GM19438 (cell line): Measurements from ENCODE around the gene ATMIN.

Source experiments
- ATAC-seq: cut with Tn5 transposase; IDR thresholded peaks from one replicate; pipeline ENCODE4 v1.9.1; 2021; ENCODE audit warnings: low read depth; ENCODE audit not compliant: unreplicated experiment

Gene ATMIN

DNA sequence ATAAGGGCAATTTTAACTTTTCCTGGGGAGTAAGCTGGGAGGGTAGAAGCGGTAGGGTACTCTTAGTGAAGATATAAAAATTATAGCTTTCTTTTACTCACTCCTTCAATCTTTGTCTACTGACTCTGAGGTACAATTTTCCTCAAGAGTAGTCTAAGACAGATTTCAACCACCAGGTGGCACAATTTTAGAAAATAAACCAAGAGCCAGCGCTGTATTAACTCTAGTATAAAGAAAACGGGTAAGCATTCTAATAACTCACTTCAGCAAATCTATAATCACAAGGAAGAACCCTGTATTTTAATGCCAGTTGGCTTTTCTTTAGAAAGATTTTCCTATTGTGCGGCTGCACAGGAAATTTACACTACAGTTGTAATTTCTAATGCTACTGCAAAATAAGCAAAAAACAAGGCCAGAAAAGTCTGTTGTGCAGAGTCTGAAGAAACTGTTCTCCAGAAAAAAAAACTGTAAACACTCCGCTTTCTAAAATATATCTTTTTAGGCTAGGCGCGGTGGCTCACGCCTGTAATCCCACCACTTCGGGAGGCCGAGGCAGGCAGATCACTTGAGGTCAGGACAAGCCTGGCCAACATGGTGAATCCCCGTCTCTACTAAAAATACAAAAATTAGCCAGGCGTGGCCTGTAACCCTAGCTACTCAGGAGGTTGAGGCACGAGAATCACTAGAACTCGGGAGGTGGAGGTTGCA lies 30.8 kb upstream of the ATMIN start:
- ATAC-seq, result no peak

DNA sequence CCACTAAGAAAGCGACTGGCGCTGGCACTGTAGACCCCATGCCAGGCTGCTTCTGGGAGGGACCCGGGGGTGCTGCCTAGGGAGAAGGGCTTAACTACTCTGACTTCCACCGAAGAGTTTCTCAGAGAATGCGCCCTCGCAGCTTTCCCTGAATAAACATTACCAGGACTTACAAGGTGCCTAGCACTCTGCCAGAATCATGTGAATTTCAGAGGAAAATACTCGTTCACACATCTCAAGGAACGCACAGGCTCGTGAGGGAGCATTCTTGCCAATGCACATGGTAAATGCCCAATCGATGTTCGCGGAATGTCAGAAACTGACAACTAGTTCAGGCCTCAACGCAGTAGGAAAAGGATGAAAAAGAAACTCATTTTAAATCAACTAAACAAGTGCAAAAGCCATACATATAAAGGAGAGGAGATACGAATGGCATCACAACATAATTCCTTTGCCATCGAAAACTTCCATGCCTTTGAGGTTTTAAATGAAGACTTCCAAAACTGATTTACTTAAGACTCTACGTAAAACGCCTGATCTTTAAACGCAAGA lies 30.0 kb upstream of the ATMIN start:
- no peak for ATAC-seq

DNA sequence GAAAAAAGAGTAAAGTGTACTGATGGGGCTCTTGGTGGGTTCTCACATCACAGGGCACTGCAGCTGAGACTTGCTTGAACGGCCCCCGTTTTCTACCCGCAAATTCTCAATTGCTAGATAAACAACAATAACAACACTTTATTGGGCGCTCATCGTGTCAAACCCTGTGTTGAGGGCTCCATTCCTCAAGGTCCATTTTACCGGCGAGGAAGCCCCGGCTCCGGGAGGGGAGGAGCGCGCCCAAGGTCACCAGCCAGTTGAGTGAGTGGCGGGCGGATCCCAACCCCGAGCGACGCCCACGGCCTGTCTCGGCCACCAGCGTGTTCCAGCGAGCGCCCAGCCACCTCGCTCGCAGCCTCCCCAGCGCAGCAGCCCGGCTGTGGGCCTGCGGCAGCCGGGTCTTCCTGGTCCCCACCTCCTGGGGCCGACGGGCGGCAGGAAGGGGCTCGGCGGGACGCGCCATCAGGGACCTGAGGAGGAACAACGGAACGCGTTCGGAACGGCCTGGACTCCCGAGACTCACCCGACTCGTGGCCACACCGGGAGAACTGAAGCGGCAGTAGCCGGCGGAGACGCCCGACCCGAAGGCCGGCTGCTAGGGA lies 29.3 kb upstream of the ATMIN start:
- ATAC-seq, result peak; percentile 24

DNA sequence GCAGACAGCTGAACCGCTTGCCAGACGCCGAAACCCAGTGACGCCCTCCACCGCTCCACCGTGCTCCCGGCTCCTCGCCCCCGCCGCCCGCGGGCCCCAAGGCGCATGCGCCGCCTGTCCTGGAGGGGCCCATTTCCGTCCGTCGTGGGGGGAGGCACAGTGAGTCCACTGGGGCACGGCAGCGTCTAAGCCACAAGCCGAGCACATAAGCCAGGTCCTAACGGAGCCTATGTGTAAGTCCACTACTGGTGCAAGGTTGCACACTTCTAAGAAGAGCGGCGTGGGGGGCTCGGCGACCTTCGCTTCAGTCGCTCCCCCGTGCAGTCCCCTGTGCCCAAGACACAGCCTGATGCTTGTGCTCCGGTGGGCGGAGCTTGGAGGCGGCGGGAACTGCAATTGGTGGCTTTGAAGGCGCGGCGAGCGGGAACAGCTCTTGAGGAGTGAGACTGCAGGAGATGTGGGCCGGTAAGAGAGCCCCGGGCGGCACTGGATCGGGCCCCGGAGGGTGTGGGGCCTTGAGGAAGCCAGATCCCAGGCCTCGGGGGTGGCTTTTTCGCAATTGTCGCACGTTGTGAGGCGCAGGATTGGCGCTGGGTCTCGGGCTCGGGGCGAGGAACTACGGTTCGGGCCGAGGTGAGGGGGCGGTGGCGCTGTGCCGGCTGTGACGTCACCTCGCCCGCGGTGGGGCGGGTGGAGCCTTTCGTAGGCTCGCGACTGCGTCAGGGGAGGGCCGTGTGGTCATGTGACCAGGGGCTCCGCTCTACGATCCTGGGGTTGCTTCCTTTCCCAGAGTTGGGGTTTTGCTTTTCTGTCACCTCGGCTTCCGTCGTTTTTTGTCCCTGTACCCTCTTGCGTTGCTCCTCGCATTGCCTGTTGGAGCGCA lies 28.6 kb upstream of the ATMIN start, which contains the start of the genes CENPN and CMC2:
Gene CENPN (plus strand): TSS at position 402 of the 883 bp plus-strand sequence. CDS start 4,726 bp downstream, outside the sequence.
Gene CMC2 (minus strand): TSS at position 73 of the 883 bp plus-strand sequence. CDS start 9,491 bp downstream, outside the sequence.
- peak; percentile 84 for ATAC-seq

DNA sequence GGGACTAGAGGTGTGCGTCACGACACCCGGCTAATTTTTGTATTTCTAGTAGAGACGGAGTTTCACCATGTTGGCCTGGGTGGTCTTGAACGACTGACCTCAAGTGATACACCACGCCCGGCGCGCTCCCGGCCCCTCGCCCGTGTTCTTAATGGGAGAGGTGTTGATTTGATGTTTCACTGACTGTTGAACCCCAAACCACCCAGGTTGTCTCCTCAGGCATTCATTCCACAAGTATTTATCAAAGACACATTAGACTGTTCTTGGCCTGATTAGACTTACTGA lies 27.2 kb upstream of the ATMIN start:
- ATAC-seq, result no peak

DNA sequence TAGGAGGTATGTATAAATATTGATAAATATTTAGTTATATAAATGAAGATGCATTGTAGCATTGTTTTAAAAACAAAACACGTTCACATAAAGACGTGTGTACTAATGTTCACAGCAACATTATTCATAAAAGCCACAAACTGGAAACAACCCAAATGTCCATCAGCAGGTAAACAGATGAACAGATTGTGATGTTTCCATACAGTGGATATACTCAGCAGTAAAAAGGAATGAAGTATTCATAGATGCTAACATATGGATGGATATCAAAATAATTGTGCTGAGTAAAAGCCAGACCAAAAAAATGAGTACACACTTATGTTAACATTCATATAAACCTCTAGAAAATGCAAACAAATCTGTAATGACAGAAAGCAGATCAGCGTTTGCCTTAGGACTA lies 22.7 kb upstream of the ATMIN start:
- ATAC-seq, result no peak

DNA sequence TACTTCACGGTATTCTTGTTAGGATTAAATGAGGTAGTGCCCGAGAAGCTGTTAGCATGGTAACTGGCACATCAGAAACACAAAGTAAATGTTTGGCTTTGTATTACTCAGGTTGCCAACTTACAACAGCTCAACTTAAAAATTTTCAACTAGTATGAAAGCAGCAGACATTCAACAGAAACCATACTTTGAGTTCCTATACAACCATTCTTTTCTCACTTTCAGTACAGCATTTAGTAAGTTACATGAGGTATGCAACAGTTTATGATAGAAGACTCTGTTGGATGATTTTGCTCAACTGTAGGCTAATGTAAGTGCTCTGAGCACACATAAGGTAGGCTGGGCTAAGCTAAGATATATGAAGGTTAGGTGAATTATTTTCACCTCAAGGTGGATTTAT lies 21.0 kb upstream of the ATMIN start:
- no peak for ATAC-seq

DNA sequence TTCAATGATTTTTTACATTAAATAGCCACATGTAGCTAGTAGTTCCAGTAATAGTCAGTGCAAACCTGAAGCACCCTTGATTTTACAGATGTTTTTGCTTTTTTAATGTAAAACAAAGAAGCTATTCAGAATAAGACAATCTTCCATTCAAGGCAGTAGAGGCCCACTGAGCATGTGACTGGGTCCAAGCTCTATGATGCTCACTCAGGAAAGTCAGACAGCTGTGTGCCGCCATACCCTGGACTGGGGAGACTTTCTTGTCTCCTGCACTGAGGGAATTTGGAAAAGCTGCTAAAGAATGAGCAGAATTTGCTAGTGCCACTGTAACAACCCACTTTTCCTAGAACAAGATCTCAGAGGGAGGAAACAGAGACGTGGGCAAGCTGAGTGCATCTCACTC lies 17.1 kb upstream of the ATMIN start:
- no peak for ATAC-seq

DNA sequence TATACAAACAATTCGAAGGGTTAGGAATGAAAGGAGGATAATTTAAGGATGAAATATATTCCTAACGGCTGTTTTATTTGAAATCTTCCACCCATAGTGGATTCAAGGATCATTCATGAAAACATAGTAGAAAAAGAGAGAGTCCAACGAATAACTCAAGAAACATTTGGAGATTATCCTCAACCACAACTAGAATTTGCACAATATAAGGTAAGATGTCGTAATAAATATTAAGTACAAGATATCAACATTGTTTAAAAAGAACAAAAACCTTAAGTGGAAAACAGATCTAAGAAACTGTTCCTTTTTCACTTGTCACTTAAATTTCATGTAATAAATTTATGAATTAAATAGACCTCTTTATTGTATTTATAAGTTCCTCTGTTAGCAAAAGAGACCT lies 9.2 kb upstream of the ATMIN start:
- no peak for ATAC-seq

DNA sequence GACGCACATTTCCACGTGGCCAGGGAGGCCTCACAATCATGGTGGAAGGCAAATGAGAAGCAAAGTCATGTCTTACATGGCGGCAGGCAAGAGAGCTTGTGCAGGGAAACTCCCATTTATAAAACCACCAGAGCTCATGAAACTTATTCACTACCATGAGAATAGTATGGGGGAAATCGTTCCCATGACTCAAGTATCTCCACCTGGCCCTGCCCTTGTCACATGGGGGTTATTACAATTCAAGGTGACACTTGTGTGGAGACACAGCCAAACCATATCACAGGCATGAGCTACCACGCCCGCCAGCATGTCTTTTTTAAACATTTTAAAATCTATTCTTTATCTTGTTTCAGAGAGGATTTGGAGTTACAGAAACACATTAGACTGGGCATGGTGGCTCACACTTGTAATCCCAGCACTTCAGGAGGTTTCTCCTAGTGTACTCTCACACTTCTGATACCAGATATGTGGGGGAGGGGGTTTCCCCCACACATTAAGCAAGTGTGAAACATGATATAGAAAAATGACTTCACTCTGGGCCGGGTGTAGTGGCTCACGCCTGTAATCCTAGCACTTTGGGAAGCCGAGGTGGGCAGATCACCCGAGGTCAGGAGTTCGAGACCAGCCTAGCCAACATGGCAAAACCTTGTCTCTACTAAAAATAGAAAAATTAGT lies 5.6 kb upstream of the ATMIN start:
- no peak for ATAC-seq

DNA sequence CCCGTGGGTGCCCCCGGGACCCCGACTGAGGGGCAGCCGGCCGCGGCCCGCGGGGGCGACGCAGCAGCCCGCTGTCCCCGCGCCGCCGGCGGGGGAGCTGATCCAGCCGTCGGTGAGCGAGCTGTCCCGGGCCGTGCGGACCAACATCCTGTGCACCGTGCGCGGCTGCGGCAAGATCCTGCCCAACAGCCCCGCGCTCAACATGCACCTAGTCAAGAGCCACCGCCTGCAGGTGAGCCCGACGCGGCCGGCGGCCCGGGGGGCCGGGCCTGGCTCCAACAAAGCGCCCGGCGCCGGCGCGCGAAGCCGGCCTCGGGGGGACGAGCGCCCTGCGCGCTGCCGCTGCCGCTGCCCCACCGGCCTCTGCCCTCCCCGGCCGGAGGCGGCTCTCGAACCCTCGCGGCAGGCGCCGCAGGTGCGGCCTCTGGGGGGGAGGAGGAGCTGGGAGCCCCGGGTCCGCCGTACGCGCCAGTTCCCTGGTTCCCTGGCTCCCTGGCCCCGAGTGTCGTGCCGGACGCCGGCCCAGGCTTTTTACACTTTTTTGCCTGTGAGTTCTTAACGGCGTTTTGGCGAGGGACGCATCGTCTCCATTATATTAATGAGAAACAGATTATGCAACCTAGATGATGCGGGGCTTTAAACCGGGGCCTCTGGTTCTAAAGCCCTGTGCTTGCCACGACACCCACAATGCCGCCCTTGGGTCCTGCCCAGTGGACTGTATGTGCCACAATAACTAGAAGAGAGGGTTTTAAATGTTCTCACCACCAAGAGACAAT lies 521 bp downstream of the ATMIN start:
- peak; percentile 57 for ATAC-seq

DNA sequence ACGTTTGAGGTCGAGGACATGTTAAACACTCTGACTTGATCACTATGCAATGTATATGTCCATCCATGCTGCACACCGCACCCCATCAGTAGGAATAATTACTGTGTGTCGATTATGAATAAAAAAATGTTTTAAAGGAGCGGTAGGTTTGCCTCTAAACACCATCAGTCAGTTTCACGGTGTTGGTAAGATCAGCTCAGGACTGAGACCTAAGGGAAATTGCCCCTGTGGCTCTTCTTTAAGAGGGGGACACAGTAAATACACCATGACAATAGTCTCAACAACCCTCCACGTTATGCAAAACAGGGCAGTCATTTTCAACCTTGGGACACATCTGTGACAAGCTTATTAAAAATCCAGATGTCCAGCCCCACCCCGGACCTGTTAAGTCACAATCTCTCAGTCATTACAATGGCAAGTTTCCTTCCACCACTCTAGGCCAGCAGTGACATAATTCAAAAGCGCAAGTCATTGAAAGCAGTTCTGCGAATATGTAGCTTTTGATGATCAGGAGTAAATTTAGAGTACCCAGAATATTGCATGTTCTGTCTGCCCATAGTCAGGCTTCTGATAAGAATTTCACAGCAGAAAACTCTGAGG lies 1.2 kb downstream of the ATMIN start:
- no peak for ATAC-seq

DNA sequence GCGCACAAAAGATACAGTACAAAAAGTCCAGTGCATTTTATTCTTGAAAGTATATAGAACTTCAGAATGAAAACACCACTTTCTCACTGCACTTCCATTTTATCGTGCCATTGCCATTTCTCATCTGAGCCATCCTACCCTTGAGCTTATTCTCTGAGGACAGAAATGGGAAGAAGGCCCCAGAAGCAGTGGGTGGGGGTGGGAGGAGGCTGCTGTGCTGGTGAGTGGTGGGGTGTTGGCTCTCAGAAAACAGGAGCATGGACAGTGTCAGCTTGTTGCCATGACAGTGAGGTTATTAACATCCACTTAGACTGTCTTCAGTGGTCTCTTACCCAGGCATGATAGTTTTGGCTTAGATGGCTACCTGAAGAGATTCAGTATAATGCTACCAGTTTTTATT lies 4.5 kb downstream of the ATMIN start:
- no peak for ATAC-seq

DNA sequence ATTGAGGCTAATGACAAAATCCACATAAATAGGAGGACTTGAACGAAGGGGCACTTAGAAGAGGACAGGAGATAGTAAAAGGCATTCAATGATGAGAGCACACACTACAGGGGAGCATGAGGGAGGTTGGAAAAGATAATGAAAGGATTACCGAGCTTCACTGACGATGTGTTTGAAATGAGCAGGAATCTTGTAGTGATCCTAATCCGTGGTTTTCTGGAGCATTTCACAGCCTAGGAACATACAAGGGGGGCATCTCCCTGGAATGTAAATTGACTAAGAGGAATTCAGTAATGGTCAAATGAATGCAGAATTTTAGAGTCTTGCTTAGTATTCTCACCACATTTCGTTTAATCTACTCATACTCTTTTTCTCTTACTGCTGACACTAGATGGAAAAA lies 5.2 kb downstream of the ATMIN start:
- no peak for ATAC-seq

DNA sequence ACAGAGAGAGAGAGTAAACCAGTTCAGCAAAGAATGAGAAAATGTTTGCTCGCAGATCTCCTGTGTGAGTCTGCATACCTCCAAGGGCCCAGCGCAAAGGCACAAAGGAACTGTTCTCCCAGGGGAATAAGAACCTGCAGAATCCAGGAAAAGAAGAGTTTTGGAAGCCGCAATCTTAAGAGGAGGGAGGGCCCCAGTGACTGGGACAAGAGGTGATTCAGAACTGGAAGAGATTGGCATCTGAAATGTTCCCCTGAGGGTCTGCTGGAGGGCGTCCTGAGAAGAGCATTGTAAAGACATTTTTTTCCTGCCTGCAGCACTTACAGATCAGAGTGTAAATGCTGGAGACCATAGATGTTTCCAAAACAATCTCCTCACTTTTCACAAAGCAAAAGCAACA lies 6.1 kb downstream of the ATMIN start:
- no peak for ATAC-seq

DNA sequence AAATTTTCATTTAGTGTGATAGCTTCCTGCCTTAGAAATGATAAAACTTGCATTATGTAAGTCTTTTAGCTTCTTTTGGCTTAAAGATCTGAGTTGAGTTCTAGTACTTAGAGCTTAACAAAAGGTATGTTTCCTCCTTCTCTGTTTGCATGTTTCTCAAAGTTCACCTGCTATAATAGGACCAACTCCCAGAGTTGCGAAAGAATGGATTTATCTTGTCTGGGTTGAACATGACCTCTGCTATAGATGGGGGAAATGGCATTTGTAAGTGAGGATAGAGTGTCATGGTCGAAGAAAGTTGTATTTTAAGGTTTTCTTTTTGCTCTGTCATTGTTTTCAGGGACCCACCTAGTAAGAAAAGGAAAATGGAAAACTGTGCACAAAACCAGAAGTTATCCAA lies 7.2 kb downstream of the ATMIN start:
- ATAC-seq, result no peak

DNA sequence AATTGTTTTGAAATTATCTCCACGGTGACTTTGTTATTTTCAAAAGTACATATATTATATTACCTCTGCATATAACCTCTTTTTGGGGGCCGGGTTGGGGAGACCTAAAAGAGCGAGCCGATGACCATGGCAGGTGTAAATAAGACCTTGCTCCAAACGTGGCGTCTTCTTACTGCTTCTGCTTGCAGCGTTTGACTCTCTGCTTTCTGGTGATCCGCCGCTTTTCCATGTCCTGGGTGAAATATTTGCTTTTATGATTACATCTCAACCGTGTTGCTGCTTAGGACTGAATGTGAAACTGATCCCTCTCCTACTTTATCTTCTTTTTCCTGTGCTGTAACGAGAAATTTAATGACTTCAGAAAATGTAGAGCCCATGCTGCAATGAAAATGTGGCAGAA lies 18.1 kb downstream of the ATMIN start:
- ATAC-seq, result no peak

DNA sequence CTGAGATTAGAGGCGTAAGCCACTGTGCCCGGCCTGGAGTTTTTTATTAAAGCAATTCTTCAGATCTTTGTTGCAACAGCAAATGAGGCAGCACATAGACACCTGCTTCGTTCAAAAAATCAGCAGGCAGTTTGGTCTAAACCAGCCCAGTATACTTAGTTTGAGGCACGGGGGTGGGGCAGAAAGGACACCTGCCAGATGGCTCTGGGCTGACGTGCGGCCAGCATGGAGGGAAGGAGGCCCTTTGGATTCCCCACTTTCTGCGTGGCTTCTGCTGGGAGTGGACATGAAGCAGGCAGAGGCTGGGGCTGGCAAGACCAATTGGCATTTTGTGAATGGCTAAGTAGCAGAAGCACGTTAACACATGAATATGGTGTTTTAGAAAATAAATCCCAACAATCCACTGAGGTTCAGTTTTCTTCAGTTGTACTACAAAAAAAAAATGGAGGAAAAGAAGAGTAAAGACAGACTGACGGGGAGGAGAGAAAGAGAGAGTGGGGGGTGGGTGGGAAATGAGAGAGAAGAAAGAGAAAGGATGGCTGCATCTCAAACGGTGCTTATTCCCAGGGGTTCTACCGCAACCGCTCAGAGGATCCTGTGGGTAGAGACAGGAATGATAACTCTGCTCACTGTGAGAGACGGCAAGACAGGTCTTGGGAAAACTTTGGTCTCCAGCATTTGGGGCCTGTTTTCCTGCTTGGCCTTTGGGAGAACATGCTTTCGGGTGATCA lies 25.1 kb downstream of the ATMIN start:
- ATAC-seq, result no peak

DNA sequence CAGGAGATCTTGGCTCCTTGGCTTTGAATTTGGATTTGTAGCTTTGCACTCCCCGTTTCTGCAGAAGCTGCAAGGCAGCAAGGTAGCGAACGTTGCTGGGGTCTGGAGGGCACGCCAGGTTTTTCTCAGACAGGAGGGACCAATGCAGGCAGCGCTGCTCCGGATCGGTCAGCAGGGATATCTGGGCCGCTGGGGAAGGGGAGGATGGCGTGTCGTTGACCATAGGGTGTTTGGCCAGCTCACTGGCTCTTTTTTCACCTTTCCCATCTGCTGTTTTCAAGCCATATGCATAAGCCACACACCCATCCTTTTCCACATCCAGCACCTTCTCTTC lies 25.6 kb downstream of the ATMIN start:
- no peak for ATAC-seq
